Measurements from ENCODE around the gene RPGR.

Gene RPGR

GRCh38 chrX:38371641-38372040 is 44.3 kb upstream of the RPGR start:
- H3K4ac ChIP-seq (ENCODE audit: low read depth in 1 of 2, low read length in 2 of 2), result no peak overlapping the region
- no CpG with 5 or more reads among the region's 2 CpGs for WGBS

GRCh38 chrX:38368774-38369173 is 41.5 kb upstream of the RPGR start:
- no peak overlapping the region for H3K4me2 ChIP-seq (ENCODE audit: low read length, poor library complexity, severe bottlenecking)
- no peak overlapping the region for H3K4me3 ChIP-seq (ENCODE audit: insufficient read depth in 1 of 2, low read depth in 1 of 2, low read length in 2 of 2)
- DNase-seq, result no peak
- no peaks in the 10 kb centered on the region for H3K9me3 ChIP-seq (ENCODE audit: control insufficient read depth, low read length)
- WGBS, result no CpG with 5 or more reads among the region's 2 CpGs
- H3K23ac ChIP-seq (ENCODE audit: low read length in 2 of 2), result no peak overlapping the region
- H4K91ac ChIP-seq (ENCODE audit: low read length), result no peak overlapping the region
- no peaks in the 10 kb centered on the region for H3K36me3 ChIP-seq (ENCODE audit: control insufficient read depth in 1 of 2, insufficient read depth in 2 of 2, low read depth in 1 of 2, low read length in 2 of 2)
- no peak overlapping the region for H3K18ac ChIP-seq (ENCODE audit: low read depth in 1 of 2, low read length in 2 of 2)
- H2BK120ac ChIP-seq (ENCODE audit: low read depth, low read length), result no peak overlapping the region
- no peak overlapping the region for H2BK15ac ChIP-seq (ENCODE audit: low read depth, poor library complexity, severe bottlenecking)
- no peaks in the 10 kb centered on the region for H3K79me1 ChIP-seq (replicated peaks; ENCODE audit: low read length, poor library complexity, severe bottlenecking)
- H2AFZ ChIP-seq (ENCODE audit: low read depth, low read length), result no peak overlapping the region
- H3K9ac ChIP-seq (ENCODE audit: low read length), result no peak overlapping the region
- no peaks in the 10 kb centered on the region for H3K4me1 ChIP-seq (ENCODE audit: control insufficient read depth, insufficient read depth, low read depth, low read length)
- no peak overlapping the region for H3K27ac ChIP-seq (ENCODE audit: low read length, poor library complexity, severe bottlenecking)
- H3K4ac ChIP-seq (ENCODE audit: low read depth in 1 of 2, low read length in 2 of 2), result no peak overlapping the region
- H4K8ac ChIP-seq (ENCODE audit: low read length), result no peak overlapping the region
- no peak overlapping the region for H2AK5ac ChIP-seq (ENCODE audit: low read length, severe bottlenecking)
- H2BK5ac ChIP-seq (ENCODE audit: low read depth, low read length, poor library complexity, severe bottlenecking), result no peak overlapping the region
- no peak overlapping the region for H3K14ac ChIP-seq (ENCODE audit: low read length in 2 of 2)
- H3K27me3 ChIP-seq (ENCODE audit: control insufficient read depth in 1 of 2, insufficient read depth in 1 of 2, low read length in 2 of 2), result peaks cover 0 to 41% of the 10 kb centered on the region in 2 experiments
- H2BK12ac ChIP-seq (ENCODE audit: low read length in 2 of 2), result no peak overlapping the region

More at GRCh38 chrX:38371641-38372040, 44.3 kb upstream of the RPGR start:
- Histone ChIP-seq H4K8ac (ENCODE audit: low read length) (no peak overlapping the region), H3K79me1 (replicated peaks; ENCODE audit: low read length, poor library complexity, severe bottlenecking) (no peaks in the 10 kb centered on the region), H3K23ac (ENCODE audit: low read length in 2 of 2) (no peak overlapping the region), H2BK15ac (ENCODE audit: low read depth, poor library complexity, severe bottlenecking) (no peak overlapping the region), H3K4me2 (ENCODE audit: low read length, poor library complexity, severe bottlenecking) (no peak overlapping the region), H2BK12ac (ENCODE audit: low read length in 2 of 2) (no peak overlapping the region), H2AFZ (ENCODE audit: low read depth, low read length) (no peak overlapping the region), H4K91ac (ENCODE audit: low read length) (no peak overlapping the region), H2AK5ac (ENCODE audit: low read length, severe bottlenecking) (no peak overlapping the region), H3K36me3 (ENCODE audit: control insufficient read depth in 1 of 2, insufficient read depth in 2 of 2, low read depth in 1 of 2, low read length in 2 of 2) (no peaks in the 10 kb centered on the region), H3K18ac (ENCODE audit: low read depth in 1 of 2, low read length in 2 of 2) (no peak overlapping the region), H3K27me3 (ENCODE audit: control insufficient read depth in 1 of 2, insufficient read depth in 1 of 2, low read length in 2 of 2) (peaks cover 0 to 44% of the 10 kb centered on the region in 2 experiments), H3K9me3 (ENCODE audit: control insufficient read depth, low read length) (no peaks in the 10 kb centered on the region), H2BK5ac (ENCODE audit: low read depth, low read length, poor library complexity, severe bottlenecking) (no peak overlapping the region), H3K27ac (ENCODE audit: low read length, poor library complexity, severe bottlenecking) (no peak overlapping the region), H3K4me1 (ENCODE audit: control insufficient read depth, insufficient read depth, low read depth, low read length) (no peaks in the 10 kb centered on the region), H3K4me3 (ENCODE audit: insufficient read depth in 1 of 2, low read depth in 1 of 2, low read length in 2 of 2) (no peak overlapping the region), H2BK120ac (ENCODE audit: low read depth, low read length) (no peak overlapping the region), H3K9ac (ENCODE audit: low read length) (no peak overlapping the region), H3K14ac (ENCODE audit: low read length in 2 of 2) (no peak overlapping the region)
- DNase-seq, result no peak

- H3K14ac ChIP-seq (ENCODE audit: low read length in 2 of 2), result no peak overlapping the region
- no peak overlapping the region for H3K4ac ChIP-seq (ENCODE audit: low read depth in 1 of 2, low read length in 2 of 2)
- no peak overlapping the region for H3K23ac ChIP-seq (ENCODE audit: low read length in 2 of 2)
- H2BK5ac ChIP-seq (ENCODE audit: low read depth, low read length, poor library complexity, severe bottlenecking), result no peak overlapping the region
- no peak overlapping the region for H4K8ac ChIP-seq (ENCODE audit: low read length)
- H2BK120ac ChIP-seq (ENCODE audit: low read depth, low read length), result no peak overlapping the region
- H3K9me3 ChIP-seq (ENCODE audit: control insufficient read depth, low read length), result no peaks in the 10 kb centered on the region
- H2BK15ac ChIP-seq (ENCODE audit: low read depth, poor library complexity, severe bottlenecking), result no peak overlapping the region
- no peaks in the 10 kb centered on the region for H3K4me1 ChIP-seq (ENCODE audit: control insufficient read depth, insufficient read depth, low read depth, low read length)
- no peak for DNase-seq
- H2AK5ac ChIP-seq (ENCODE audit: low read length, severe bottlenecking), result no peak overlapping the region
- H4K91ac ChIP-seq (ENCODE audit: low read length), result no peak overlapping the region
- H3K4me2 ChIP-seq (ENCODE audit: low read length, poor library complexity, severe bottlenecking), result no peak overlapping the region
- WGBS, result 68% methylated on average over 2 of the region's 3 CpGs
- no peaks in the 10 kb centered on the region for H3K79me1 ChIP-seq (replicated peaks; ENCODE audit: low read length, poor library complexity, severe bottlenecking)
- H3K18ac ChIP-seq (ENCODE audit: low read depth in 1 of 2, low read length in 2 of 2), result no peak overlapping the region
- no peaks in the 10 kb centered on the region for H3K36me3 ChIP-seq (ENCODE audit: control insufficient read depth in 1 of 2, insufficient read depth in 2 of 2, low read depth in 1 of 2, low read length in 2 of 2)
- H3K27me3 ChIP-seq (ENCODE audit: control insufficient read depth in 1 of 2, insufficient read depth in 1 of 2, low read length in 2 of 2), result peaks cover 0 to 25% of the 10 kb centered on the region in 2 experiments
- no peak overlapping the region for H2BK12ac ChIP-seq (ENCODE audit: low read length in 2 of 2)
- no peak overlapping the region for H3K4me3 ChIP-seq (ENCODE audit: insufficient read depth in 1 of 2, low read depth in 1 of 2, low read length in 2 of 2)
- no peak overlapping the region for H2AFZ ChIP-seq (ENCODE audit: low read depth, low read length)
- no peak overlapping the region for H3K27ac ChIP-seq (ENCODE audit: low read length, poor library complexity, severe bottlenecking)
- no peak overlapping the region for H3K9ac ChIP-seq (ENCODE audit: low read length)
These were observed 38.6 kb upstream of the RPGR start for GRCh38 chrX:38365954-38366353.

GRCh38 chrX:38363046-38363445 is 35.7 kb upstream of the RPGR start:
- DNase-seq, result no peak
- Histone ChIP-seq H2BK120ac (ENCODE audit: low read depth, low read length) (no peak overlapping the region), H3K4me1 (ENCODE audit: control insufficient read depth, insufficient read depth, low read depth, low read length) (no peaks in the 10 kb centered on the region), H2BK15ac (ENCODE audit: low read depth, poor library complexity, severe bottlenecking) (no peak overlapping the region), H3K18ac (ENCODE audit: low read depth in 1 of 2, low read length in 2 of 2) (no peak overlapping the region), H3K9ac (ENCODE audit: low read length) (no peak overlapping the region), H2AFZ (ENCODE audit: low read depth, low read length) (no peak overlapping the region), H3K4me3 (ENCODE audit: insufficient read depth in 1 of 2, low read depth in 1 of 2, low read length in 2 of 2) (no peak overlapping the region), H2BK12ac (ENCODE audit: low read length in 2 of 2) (no peak overlapping the region), H3K27ac (ENCODE audit: low read length, poor library complexity, severe bottlenecking) (no peak overlapping the region), H3K4ac (ENCODE audit: low read depth in 1 of 2, low read length in 2 of 2) (no peak overlapping the region), H2AK5ac (ENCODE audit: low read length, severe bottlenecking) (no peak overlapping the region), H4K91ac (ENCODE audit: low read length) (no peak overlapping the region), H3K79me1 (replicated peaks; ENCODE audit: low read length, poor library complexity, severe bottlenecking) (no peaks in the 10 kb centered on the region), H3K27me3 (ENCODE audit: control insufficient read depth in 1 of 2, insufficient read depth in 1 of 2, low read length in 2 of 2) (peaks cover 0 to 10% of the 10 kb centered on the region in 2 experiments), H3K36me3 (ENCODE audit: control insufficient read depth in 1 of 2, insufficient read depth in 2 of 2, low read depth in 1 of 2, low read length in 2 of 2) (no peaks in the 10 kb centered on the region), H3K14ac (ENCODE audit: low read length in 2 of 2) (no peak overlapping the region), H3K4me2 (ENCODE audit: low read length, poor library complexity, severe bottlenecking) (no peak overlapping the region), H4K8ac (ENCODE audit: low read length) (no peak overlapping the region), H3K23ac (ENCODE audit: low read length in 2 of 2) (no peak overlapping the region), H2BK5ac (ENCODE audit: low read depth, low read length, poor library complexity, severe bottlenecking) (no peak overlapping the region), H3K9me3 (ENCODE audit: control insufficient read depth, low read length) (no peaks in the 10 kb centered on the region)
